K562 (cell line): ENCODE measurements around the gene CCDC178.

Experiments
- ARID4B ChIP-seq: sonication (generic); formaldehyde crosslinking; IDR thresholded peaks from 2 replicates; pipeline ENCODE4 v1.8.0; 2022; ENCODE audit warnings: mild to moderate bottlenecking, missing genetic modification reagents
- BHLHE40 ChIP-seq: IDR thresholded peaks from 2 replicates; pipeline ENCODE4 v1.6.1; 2011; ENCODE audit warnings: low read length, improper control_type of control experiment
- CTCF ChIP-seq, 3 experiments: IDR thresholded peaks in 2 of 3; conservative IDR thresholded peaks in 1 of 3; 2 replicates each; pipeline ENCODE4 v1.5.1; 2011 to 2012; ENCODE audit warnings: low read length in 3 of 3, mild to moderate bottlenecking in 3 of 3, control low read depth in 2 of 3, improper control_type of control experiment in 1 of 3, inconsistent platforms in 1 of 3, low read depth in 1 of 3, mixed read lengths in 1 of 3, moderate library complexity in 1 of 3; ENCODE audit not compliant: insufficient read depth in 2 of 3
- ELF4 ChIP-seq: fragments of 450-650 bp; formaldehyde crosslinking; IDR thresholded peaks from 2 replicates; pipeline ENCODE4 v1.4.0; 2022; ENCODE audit warnings: missing genetic modification characterization
- EZH2 ChIP-seq: IDR thresholded peaks from 2 replicates; pipeline ENCODE4 v1.6.1; 2012; ENCODE audit warnings: low read depth, mild to moderate bottlenecking, inconsistent platforms, low read length, borderline replicate concordance
- IRF1 ChIP-seq: sonication (generic); formaldehyde crosslinking; IDR thresholded peaks from 2 replicates; pipeline ENCODE4 v1.8.0; 2022; ENCODE audit warnings: missing genetic modification reagents, mild to moderate bottlenecking, borderline replicate concordance
- NR2C2 ChIP-seq, 2 experiments: fragments of 200-800 bp in 1 of 2; sonication (Bioruptor generic) in 1 of 2; sonication (generic) in 1 of 2; formaldehyde crosslinking in 1 of 2; IDR thresholded peaks; 2 replicates each; pipeline versions ENCODE4 v1.6.1 to v1.8.0; 2016 to 2022; ENCODE audit warnings: mild to moderate bottlenecking in 1 of 2, missing compliant biosample characterization in 1 of 2, missing genetic modification characterization in 1 of 2, missing genetic modification reagents in 1 of 2
- RBBP5 ChIP-seq: fragments of 200-600 bp; sonication (generic); IDR thresholded peaks from 2 replicates; pipeline ENCODE4 v1.6.1; 2012; ENCODE audit warnings: borderline replicate concordance, mild to moderate bottlenecking, low read length, control low read depth, inconsistent platforms; ENCODE audit not compliant: insufficient read depth, poor library complexity, severe bottlenecking
- SMAD3 ChIP-seq: fragments of 450-650 bp; formaldehyde crosslinking; conservative IDR thresholded peaks from 2 replicates; pipeline ENCODE4 v1.4.0; 2020; ENCODE audit warnings: mild to moderate bottlenecking
- TRIM24 ChIP-seq, 2 experiments: fragments of 450-650 bp; IDR thresholded peaks; 2 replicates each; pipeline ENCODE4 v1.6.1; 2016

GRCh38 chr18:33114749-33115148 is 325.8 kb downstream of the CCDC178 start:
- TF ChIP-seq CTCF (IDR thresholded peaks at IDR 0.05 in 2 of 3, conservative IDR thresholded peaks at IDR 0.05 in 1 of 3; ENCODE audit: insufficient read depth in 2 of 3, low read depth in 1 of 3, low read length in 3 of 3) (no peak), SMAD3 (CRISPR knock-in tag) (no peak), ELF4 (CRISPR knock-in tag) (no peak), NR2C2 (CRISPR knock-in tag; IDR thresholded peaks at IDR 0.05) (no peak), NR2C2 (tag; IDR thresholded peaks at IDR 0.05) (no peak), IRF1 (no peak), BHLHE40 (no peak), TRIM24 (IDR thresholded peaks at IDR 0.05) (no peak), EZH2 (no peak), RBBP5 (no peak), ARID4B (no peak)
